ENCODE data around the gene MAB21L3.

GRCh38 chr1:116172666-116173065 is 61.5 kb downstream of the MAB21L3 start:
- TF ChIP-seq CTCF (conservative IDR thresholded peaks at IDR 0.05; ENCODE audit: low read depth, low read length): no peak
- TF ChIP-seq EZH2 (IDR thresholded peaks at IDR 0.05; ENCODE audit: low read length, unreplicated experiment): no peak
- TF ChIP-seq EZH2phosphoT487 (IDR thresholded peaks at IDR 0.05; ENCODE audit: borderline replicate concordance, low read length): no peak

Data from PC-3 (cell line).